H1 (cell line): Measurements from ENCODE around the gene LDHAL6A.

Experiments used
- CTCF ChIP-seq, 3 experiments: IDR thresholded peaks; 1 replicate in 2 of 3; 2 replicates in 1 of 3; pipeline versions ENCODE4 v1.5.1 to v1.6.1; 2011; ENCODE audit warnings: low read length in 3 of 3, mild to moderate bottlenecking in 3 of 3, inconsistent platforms in 2 of 3, low read depth in 1 of 3, moderate library complexity in 1 of 3; ENCODE audit not compliant: insufficient read depth in 1 of 3; ENCODE audit errors: control extremely low read depth in 1 of 3
- HDAC2 ChIP-seq, 2 experiments: fragments of 300-600 bp in 1 of 2; sonication (generic) in 1 of 2; IDR thresholded peaks; 2 replicates each; pipeline ENCODE4 v1.6.1; 2011 to 2012; ENCODE audit warnings: low read depth in 2 of 2, low read length in 2 of 2, mild to moderate bottlenecking in 2 of 2, moderate library complexity in 2 of 2, borderline replicate concordance in 1 of 2, inconsistent platforms in 1 of 2
- POLR2A ChIP-seq, 2 experiments: IDR thresholded peaks; 1 replicate in 1 of 2; 2 replicates in 1 of 2; pipeline ENCODE4 v1.6.1; 2011; ENCODE audit warnings: low read depth in 2 of 2, low read length in 2 of 2, mild to moderate bottlenecking in 2 of 2; ENCODE audit errors: control extremely low read depth in 1 of 2
- POLR2AphosphoS5 ChIP-seq: IDR thresholded peaks from 2 replicates; pipeline ENCODE4 v1.6.1; 2011; ENCODE audit warnings: low read depth, low read length
- SAP30 ChIP-seq: fragments of 300-600 bp; sonication (generic); IDR thresholded peaks from 2 replicates; pipeline ENCODE4 v1.7.1; 2012; ENCODE audit warnings: low read length, moderate library complexity, mild to moderate bottlenecking, inconsistent platforms; ENCODE audit not compliant: insufficient read depth, insufficient replicate concordance
- SP1 ChIP-seq: IDR thresholded peaks from 2 replicates; pipeline ENCODE4 v1.6.1; 2011; ENCODE audit warnings: low read depth, low read length
- SUZ12 ChIP-seq: fragments of 200-600 bp; sonication (generic); IDR thresholded peaks from 2 replicates; pipeline ENCODE4 v1.6.1; 2012; ENCODE audit warnings: mild to moderate bottlenecking, inconsistent platforms, low read length, moderate library complexity, mixed read lengths
- TEAD4 ChIP-seq: IDR thresholded peaks from 2 replicates; pipeline ENCODE4 v1.6.1; 2012; ENCODE audit warnings: low read depth, low read length, inconsistent platforms, mixed read lengths
- USF2 ChIP-seq: IDR thresholded peaks from 2 replicates; pipeline ENCODE4 v1.6.1; 2011; ENCODE audit warnings: low read length, improper control_type of control experiment
- ZNF274 ChIP-seq: IDR thresholded peaks from 2 replicates; pipeline ENCODE4 v1.7.0; 2012; ENCODE audit warnings: low read length, borderline replicate concordance; ENCODE audit errors: extremely low read depth

- TF ChIP-seq SP1 (no peak), POLR2AphosphoS5 (no peak), SUZ12 (no peak), SAP30 (no peak), ZNF274 (no peak), POLR2A (IDR thresholded peaks at IDR 0.05; ENCODE audit: control extremely low read depth in 1 of 2, low read depth in 2 of 2, low read length in 2 of 2) (no peak), CTCF (IDR thresholded peaks at IDR 0.05; ENCODE audit: control extremely low read depth in 1 of 3, insufficient read depth in 1 of 3, low read depth in 1 of 3, low read length in 3 of 3) (no peak), USF2 (no peak), HDAC2 (IDR thresholded peaks at IDR 0.05; ENCODE audit: borderline replicate concordance in 1 of 2, low read depth in 2 of 2, low read length in 2 of 2) (no peak), TEAD4 (no peak)
Observed at GRCh38 chr11:18408558-18409291, 46.9 kb upstream of the LDHAL6A start.
